NCI-H1694 treated with DMSO at 0.1 percent for 48 hours (cell line): ENCODE results near the gene ZNF462.

Experiments used
- DNase-seq: peaks from one replicate; lab custom pipeline; 2025; lab: John Stamatoyannopoulos, UW

The ZNF462 gene

GRCh38 chr9:107008011-107008410 is 145.0 kb downstream of the ZNF462 start:
- DNase-seq, result no peak

DNA sequence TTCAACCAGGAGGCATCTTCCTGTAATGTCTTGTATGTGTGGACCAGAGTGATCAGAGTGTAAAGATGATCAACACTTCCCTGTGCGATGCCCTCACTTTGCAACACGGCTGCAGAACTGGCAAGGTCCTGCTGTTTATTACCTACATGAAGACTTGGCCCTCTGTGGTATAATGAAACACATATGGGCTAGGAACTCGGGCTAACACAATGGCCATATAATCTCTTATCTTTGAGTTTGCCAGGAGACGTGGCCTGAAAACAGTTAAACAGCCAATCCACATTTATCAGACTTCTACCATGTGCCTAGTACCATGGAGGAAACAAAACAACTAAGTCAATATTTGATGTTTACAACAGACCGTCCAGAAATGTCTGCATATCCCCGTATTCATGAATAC is 145.5 kb downstream of the ZNF462 start:
- DNase-seq, result no peak

DNA sequence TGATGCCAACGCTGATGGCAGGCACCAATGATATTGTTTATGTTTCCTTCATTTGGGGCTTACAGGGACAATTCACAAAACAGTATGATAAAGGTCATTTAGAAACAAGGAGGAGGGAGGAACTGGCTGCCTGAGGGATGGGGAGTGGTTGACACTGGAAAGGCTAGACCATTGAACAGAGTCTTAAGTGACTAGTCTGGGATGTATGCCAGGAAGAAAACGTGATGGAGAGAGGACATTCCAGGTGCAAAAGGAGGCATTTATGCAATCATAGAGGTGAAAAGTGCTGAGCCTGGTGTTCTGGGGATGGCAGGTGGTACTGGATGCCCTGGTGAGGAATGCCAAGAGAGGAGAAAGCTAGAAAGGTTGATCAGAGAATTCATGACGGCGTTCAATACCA is 153.4 kb downstream of the ZNF462 start:
- DNase-seq, result no peak

- no peak for DNase-seq
Observed at GRCh38 chr9:107018861-107019545, 156.0 kb downstream of the ZNF462 start.

DNA sequence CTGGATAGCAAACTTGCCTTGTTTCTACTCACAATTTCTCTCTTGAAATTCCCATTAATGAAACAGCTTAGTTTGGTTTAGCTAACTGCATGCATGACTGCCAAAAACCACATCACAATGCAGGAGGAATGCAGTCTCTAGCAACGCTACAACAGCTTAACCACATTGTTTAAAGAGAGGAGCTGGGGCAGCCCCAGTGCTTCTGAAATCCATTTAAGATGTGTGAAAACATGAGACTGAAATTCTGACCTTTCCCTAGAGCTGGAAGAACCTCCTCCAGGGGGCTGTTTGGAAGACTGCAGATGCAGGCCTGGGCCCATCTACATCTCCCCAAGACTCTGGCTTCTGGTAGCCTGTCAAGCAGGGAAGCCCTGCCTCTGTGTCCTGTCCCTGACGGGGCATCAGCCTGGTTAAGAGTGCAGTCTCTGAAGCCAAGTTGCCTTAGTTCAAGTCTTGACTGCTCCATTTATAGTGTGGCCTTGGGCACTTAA is 157.1 kb downstream of the ZNF462 start:
- DNase-seq, result no peak

- no peak for DNase-seq
Observed at GRCh38 chr9:107024193-107024592, 161.2 kb downstream of the ZNF462 start.

DNA sequence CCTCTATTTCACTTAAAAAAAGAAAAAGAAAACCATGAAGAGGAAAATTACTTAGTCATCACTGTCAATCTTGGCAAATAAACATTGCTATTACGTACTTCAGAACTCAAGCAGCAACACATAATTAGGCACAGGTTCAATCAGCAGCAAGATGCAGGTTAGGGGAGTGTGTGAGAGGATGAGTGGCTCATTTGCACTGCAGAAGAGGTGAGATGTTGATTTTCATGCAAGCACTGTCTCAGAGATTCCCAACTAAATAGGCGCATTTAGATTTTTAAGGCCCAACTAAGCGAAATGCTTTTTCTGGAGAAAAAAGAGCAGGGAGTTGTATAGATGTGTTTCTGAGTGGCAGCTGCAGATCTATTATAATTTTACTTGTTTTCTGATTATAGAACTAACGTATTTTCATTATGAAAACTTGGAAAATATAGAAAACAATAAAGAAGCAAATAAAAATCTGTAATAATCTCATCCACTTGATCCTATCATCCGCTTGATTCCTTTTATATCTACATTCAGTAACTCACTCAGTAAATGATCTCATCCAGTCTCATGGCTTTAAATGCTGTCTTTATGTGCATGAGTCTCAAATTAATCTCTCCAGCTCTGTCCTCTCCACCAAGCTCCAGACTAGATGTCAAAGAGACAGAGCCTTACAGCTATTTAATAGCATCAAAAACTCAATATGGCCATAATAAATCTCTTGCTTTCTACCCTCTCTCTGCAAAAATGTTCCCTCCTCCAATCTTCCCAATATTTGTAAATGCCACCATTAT is 162.5 kb downstream of the ZNF462 start:
- DNase-seq, result no peak

DNA sequence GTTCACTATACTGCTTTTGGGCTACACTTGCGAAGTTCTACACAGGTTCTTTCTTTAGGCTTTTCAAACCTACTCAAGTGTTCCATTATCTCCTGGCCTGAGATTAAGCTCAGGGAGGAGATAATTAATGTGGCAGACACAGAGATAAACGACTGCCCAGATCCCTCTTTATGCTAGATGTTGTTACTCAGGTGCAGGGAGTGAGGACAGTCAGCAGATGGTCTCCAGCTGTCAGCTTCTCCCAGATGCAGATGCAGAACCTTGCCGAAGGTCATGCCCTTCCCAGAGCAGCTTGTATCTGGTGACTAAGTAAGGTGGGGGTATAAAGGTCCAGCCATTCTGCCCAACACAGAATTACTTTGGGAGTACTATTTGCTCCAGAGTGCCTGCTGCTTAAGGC is 166.2 kb downstream of the ZNF462 start:
- DNase-seq, result no peak

GRCh38 chr9:107033966-107034365 is 171.0 kb downstream of the ZNF462 start:
- DNase-seq, result no peak

- DNase-seq, result no peak
Observed at GRCh38 chr9:107034831-107035230, 171.9 kb downstream of the ZNF462 start.

DNA sequence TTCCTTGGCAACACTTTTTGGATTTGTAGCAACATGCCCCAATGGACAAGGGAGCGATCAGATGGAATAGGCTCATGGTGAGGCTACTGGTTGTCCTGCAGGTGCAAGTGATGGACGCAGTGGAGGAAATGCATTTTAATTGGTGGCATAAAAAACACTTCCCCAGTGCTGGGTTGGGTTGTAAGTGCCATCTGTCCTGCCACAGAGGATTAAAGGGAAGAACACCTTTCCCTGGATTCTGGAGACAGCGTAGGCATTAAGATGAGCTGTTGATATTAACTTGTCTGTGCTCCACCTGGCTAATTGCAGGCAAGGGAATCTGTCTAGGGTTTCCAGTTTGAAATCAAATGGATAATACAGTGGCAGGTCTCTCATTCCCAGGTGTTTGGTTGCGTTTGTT is 173.4 kb downstream of the ZNF462 start:
- DNase-seq, result no peak

DNA sequence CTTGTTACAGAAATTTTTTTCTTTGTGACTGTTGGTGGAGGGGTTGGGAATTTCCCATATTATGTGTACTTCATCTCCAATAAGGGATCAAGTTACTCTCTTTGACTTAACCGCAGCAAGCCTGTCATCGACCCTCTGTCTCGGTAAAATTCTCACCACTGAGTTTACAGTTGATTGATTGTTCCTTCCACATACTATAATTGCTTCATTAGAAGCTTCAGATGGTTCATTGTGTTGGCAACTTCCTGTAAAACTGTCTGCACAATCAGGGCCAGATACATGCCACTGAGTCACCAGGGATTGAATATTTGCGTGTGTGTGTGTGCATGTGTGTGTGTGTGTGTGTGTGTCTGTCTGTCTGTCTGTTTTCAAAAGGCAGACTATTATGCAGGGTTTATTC is 176.6 kb downstream of the ZNF462 start:
- DNase-seq, result no peak

DNA sequence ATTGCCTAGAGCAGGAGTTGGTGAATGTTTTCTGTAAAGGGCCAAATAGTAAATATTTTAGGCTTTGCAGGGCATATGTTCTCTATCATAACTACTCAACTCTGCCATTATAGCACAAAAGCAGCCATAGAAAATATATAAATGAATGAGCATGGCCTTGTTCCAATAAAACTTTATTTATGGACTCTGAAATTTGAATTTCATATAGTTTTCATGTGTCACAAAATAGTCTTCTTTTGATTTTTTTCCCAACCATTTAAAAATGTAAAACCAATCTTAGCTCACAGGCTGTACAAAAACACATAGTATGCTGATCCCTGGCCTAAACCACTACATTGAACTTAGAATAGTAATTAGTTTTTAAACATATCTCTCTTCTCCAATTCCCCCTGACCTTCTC is 179.6 kb downstream of the ZNF462 start:
- DNase-seq, result no peak

- DNase-seq, result peak; percentile 12
Observed at GRCh38 chr9:107043886-107044285, 180.9 kb downstream of the ZNF462 start.

DNA sequence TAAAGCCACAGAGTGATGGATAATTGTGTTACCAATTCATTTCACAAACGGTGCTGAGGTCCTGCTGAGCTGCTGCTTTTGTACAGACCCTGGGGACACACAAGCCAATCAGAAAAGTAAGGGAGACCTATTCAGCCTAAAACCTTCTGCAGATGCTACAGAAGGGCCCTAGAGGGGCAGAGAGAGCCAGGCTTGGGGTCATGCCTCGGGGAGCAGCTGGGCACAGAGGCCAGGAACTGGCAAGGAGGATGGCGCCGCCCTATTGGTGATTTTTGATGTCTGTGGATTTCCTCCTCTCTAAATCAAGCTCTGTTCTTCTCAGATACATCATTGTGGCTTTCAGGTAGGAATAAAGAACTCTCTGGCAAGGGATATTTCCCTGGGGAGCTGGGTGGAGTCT is 181.9 kb downstream of the ZNF462 start:
- DNase-seq, result peak; percentile 1

DNA sequence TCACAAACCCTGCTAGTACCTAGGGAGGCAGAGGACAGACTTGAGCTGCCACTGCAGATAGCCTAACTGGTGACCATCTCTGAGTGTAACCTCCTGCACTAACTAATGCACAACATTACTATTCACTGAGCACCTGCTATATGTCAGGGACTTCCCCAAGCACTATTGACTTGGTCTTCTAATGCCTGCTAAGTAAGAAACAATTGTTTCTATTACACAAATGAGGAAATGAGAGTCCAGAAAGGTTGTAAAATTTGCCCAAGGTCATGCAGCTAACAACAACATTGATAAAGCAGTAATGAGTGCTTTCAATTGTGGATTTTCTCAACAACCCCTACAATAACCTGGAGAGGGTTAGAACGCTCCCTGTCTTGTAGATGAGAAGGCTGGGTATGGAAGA is 183.7 kb downstream of the ZNF462 start:
- no peak for DNase-seq

GRCh38 chr9:107049046-107049802 is 186.3 kb downstream of the ZNF462 start:
- DNase-seq, result no peak

DNA sequence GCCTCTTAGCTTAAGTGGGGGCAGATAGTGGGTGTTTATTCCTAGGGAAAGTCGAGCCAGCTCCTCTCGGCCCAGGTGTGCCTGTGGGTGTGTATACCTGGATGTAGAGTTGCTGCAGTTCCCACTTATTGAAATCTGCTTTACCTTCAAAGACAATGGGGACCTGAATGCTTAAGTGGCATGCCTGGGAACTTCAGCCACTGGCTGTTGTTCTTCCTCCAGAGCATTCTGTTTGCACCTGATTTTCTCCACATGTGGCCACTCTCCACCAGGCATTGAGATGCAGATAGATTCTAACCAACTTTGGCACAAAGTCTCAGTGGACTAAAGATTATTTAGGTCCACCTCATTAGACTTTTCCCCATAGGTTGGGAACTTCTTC is 186.8 kb downstream of the ZNF462 start:
- DNase-seq, result no peak

- no peak for DNase-seq
Observed at GRCh38 chr9:107051392-107051791, 188.4 kb downstream of the ZNF462 start.

- DNase-seq, result no peak
Observed at GRCh38 chr9:107054146-107054545, 191.2 kb downstream of the ZNF462 start.

DNA sequence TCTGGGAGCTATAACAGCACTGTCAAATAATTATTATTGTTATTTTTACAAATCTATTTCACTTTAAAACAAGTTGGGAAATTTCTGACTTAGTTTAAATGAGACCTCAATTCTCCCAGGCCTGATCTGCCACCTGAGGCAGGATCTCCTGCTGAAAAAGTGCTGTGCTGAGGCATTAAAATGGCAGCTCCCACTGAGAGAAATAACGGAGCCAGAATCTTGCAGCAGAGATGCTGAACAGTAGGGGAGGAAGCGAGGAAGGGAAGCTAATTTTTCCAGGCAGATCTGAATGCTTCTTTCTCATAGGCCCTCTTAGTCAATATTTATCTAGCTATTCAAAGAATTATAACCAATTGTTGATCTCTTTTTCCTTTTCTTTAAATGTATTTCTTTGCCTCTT is 196.3 kb downstream of the ZNF462 start:
- DNase-seq, result no peak

- DNase-seq, result no peak
Observed at GRCh38 chr9:107060062-107060461, 197.1 kb downstream of the ZNF462 start.
